Measurements from ENCODE around the gene DLG5.
"Not testable (repeated sequence)": the region's sequence is repeated elsewhere in the genome, so short reads cannot be mapped to it uniquely, and the experiment has no call there.

DLG5 gene

GRCh38 chr10:77787440-77787839 lies 139.1 kb downstream of the DLG5 start:
- DNase-seq: no peak

GRCh38 chr10:77784856-77785255 lies 141.7 kb downstream of the DLG5 start:
- no peak for DNase-seq

- DNase-seq: no peak
These were observed 144.1 kb downstream of the DLG5 start for GRCh38 chr10:77782328-77783061.

- DNase-seq: no peak
These were observed 144.9 kb downstream of the DLG5 start for GRCh38 chr10:77781451-77782327.

- DNase-seq: no peak
These were observed 146.4 kb downstream of the DLG5 start for GRCh38 chr10:77780180-77780579.

- no peak for DNase-seq
These were observed 150.1 kb downstream of the DLG5 start for GRCh38 chr10:77776487-77776886.

- no peak for DNase-seq
These were observed 151.6 kb downstream of the DLG5 start for GRCh38 chr10:77774940-77775391.

DNA sequence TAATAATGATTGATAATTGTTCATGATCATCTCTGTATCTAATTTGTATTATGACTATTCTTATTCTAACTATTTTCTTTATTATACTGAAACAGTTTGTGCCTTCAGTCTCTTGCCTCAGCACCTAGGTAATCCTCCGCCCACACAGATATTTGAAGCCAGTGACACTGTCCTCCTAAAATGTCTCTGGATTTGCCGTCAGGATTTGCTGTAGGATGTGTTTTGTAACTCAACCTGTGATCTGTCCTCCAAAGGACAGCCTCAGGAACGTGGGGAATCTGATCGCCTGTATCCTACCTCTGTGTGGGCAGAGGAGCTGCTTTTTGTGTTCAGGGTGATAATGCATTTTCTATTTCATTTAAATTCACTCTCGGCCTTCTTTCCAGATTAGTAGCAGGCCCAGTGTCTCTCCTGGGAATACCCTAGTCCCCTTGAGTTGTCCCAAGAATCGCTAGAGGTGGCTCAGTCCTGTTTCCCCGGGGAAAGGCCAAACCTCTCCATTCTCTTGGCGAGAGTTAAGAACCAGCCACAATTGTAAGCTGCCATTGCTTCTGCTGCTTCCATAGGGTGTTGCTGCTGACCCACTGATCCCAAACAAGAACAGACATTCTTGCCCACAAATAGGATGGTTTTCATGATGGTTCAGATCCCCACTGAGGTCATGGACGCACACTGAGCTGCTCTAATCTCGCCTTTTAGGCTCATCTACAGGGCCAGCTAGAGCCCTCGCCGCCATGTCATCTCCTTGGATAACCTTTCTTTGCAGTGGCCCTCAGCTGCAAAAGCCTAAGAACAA lies 152.7 kb downstream of the DLG5 start:
- no peak for DNase-seq

GRCh38 chr10:77772852-77773600 lies 153.5 kb downstream of the DLG5 start:
- DNase-seq: not testable (repeated sequence)

- DNase-seq: no peak
These were observed 154.7 kb downstream of the DLG5 start for GRCh38 chr10:77771851-77772250.

- DNase-seq: no peak
These were observed 155.1 kb downstream of the DLG5 start for GRCh38 chr10:77771450-77771849.

DNA sequence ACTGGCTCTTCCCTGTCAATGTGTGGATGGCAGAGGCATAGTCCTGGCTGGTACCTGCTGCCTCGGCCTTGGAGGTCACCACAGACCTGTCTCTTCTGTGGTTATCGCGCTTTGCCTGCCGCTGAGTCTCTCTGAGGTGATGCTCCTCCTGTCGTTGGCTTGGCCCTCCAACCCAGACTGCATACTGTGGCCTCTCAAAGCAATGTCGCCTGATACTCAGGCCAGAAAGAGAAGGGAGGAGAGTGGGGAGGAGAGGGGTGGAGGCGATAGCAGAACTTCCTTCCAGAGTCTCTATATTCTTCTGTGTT lies 155.7 kb downstream of the DLG5 start:
- no peak for DNase-seq

DNA sequence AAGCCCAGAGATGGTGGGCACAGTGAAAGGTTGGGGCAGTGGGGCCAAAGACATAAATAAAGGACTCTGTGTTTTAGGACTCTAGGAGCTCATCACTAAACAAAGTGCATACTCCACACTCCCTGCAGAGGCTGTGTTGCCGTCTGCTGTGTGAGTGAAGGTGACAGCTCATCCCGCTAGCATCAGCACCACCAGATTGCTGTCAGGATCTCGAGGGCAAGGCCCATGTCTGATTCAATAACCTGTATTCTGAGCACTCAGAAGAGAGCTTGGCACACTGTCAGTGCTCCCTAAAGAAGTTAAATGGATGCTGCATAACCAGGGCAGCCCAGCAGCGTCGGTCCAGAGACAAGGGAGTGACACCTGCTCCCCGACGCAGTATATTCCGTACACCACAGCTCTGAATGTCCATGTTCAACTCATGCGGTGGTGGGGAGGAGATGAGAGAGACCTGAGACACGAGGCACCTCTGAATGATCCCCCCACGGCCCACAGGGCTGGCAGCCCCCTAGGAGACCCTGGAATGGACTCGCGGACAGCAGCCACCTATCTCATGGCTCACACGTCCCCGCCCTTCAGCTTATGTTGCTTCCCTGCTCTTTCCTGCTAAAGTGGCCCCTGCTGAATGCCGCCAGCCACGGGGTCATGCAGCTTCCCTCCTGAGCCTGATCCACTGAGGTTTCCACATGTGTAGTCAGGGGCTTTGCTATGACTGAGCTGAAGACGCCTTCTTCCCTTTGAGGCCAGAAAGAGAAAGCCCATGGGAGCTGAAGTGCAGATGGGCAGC lies 156.3 kb downstream of the DLG5 start:
- no peak for DNase-seq

DNA sequence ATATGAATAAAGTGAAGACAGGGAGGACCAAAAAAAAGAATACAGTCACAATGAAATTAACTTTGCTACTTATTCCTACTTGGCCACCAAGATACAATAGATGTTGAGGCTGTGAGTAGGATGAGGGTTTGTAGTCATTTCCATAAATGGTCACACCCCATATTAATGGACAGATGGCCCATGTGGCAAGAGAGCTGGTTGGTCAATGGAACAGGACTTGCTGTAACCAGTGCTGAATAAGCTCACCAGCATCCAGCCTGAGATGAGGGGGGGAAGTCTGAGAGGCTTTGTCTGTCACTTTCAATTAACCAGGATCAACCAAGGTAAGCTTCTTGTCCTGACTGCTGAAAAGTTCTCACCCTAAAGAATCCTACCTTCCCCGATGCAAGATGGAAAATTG lies 158.5 kb downstream of the DLG5 start:
- DNase-seq: no peak

DNA sequence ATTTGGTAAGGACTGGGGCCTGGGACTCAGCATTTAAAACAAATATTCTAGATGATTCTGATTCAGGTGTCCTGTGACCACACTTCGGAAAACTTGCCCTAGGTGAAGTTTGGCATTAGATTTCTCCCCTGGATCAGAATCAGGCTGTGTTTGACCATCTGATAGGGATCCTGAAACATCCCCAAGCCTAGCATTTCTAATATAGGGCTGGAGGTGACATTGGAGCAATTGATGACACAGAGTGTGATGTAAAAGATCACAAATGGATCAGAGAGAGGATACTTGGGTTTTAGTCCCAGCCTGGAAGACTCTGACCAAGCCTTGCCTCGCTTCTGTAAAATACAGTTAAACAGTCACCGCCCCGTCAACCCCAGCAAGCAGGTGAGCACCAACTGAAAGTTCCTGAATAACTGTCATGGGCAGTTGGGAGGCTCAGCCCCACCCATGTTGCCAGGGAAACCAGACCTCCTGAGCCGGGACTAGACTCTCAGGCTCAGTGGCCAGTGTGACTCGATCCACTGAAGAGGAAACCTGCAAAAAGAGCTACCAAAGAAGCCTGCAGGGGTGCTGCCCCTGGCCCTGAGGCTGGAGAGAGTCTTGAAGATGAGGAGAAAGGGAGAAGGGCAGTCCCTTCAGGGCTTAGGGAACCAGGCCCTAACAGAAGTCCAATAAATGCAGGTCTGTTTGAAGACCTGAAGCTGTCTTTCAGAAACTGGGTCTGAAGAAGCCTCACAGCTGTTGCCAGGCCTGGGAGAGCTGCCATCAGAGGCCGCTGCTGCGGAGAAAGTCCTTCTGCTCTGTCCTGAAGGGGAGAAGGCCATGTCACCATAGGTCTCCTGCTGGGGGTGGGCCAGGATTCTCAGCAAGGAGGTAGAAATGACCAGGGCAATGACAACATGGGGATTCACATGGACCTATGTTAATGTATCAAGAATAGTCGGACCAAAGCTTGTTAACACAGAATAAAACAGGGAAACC lies 162.8 kb downstream of the DLG5 start:
- DNase-seq: no peak

GRCh38 chr10:77758406-77758805 lies 168.1 kb downstream of the DLG5 start:
- not testable (repeated sequence) for DNase-seq

GRCh38 chr10:77756319-77757232 lies 170.0 kb downstream of the DLG5 start:
- DNase-seq: no peak

DNA sequence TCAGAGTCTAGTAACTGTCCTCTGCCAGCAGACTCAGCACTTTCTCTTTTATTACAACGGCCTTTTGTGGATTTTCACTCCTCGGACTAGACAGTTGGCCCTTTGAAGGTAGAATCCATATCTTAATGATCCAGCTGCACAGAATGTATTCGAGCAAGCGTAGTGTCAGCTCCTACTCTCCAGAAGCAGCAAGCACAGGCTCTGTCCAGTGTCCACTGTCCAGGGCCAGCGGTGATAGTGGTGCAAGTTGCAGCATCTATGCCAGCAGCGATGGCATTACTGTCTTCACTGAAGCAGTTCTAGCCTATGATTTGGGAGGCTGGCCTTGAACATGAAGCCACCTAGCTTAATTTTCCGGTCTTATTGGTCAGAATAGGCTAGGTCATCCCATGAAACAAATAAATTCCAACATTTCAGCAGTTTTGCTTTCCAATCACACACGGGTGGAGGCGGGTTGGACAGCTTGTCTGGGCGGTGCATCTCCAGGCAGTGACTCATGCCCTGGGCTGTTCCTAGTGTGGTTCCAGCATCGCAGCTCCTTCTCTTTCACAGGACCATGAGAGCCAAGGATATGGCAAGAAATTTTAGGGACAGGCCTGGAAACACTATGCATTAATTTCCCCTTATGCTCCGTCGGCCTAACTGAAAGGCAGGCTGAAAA lies 180.4 kb downstream of the DLG5 start:
- no peak for DNase-seq

GRCh38 chr10:77744245-77744644 lies 182.3 kb downstream of the DLG5 start:
- DNase-seq: no peak

All from activated CD4-positive, CD25-positive, alpha-beta regulatory T cell (primary cell).